GM19099 (cell line): ENCODE measurements around the gene KIF23.

Source experiments
- POLR2A ChIP-seq: IDR thresholded peaks from 3 replicates; pipeline ENCODE4 v1.6.1; 2011; ENCODE audit warnings: low read depth; ENCODE audit not compliant: insufficient read length; ENCODE audit errors: extremely low read depth

Gene KIF23

GRCh38 chr15:69413822-69414700 lies at the start of gene KIF23:
Gene KIF23, plus strand, starts transcription at chr15:69414349. Its CDS starts 117 bp downstream, at chr15:69414466.
- TF ChIP-seq POLR2A = peak; percentile 61

- no peak for TF ChIP-seq POLR2A
These were observed 46.9 kb upstream of the KIF23 start for GRCh38 chr15:69367236-69367635.

GRCh38 chr15:69369631-69370030 lies 44.5 kb upstream of the KIF23 start:
- no peak for TF ChIP-seq POLR2A

GRCh38 chr15:69373406-69373805 lies 40.7 kb upstream of the KIF23 start:
- TF ChIP-seq POLR2A = no peak

GRCh38 chr15:69375151-69375790 lies 38.9 kb upstream of the KIF23 start:
- no peak for TF ChIP-seq POLR2A

- TF ChIP-seq POLR2A = no peak
These were observed 36.8 kb upstream of the KIF23 start for GRCh38 chr15:69377216-69377970.

GRCh38 chr15:69380100-69380725 lies 33.9 kb upstream of the KIF23 start:
- TF ChIP-seq POLR2A = no peak

- no peak for TF ChIP-seq POLR2A
These were observed 33.4 kb upstream of the KIF23 start for GRCh38 chr15:69380726-69381105.

GRCh38 chr15:69384626-69385598 lies 29.2 kb upstream of the KIF23 start:
- TF ChIP-seq POLR2A = no peak

GRCh38 chr15:69385831-69386230 lies 28.3 kb upstream of the KIF23 start:
- no peak for TF ChIP-seq POLR2A

- no peak for TF ChIP-seq POLR2A
These were observed 27.9 kb upstream of the KIF23 start for GRCh38 chr15:69386284-69386683.

GRCh38 chr15:69388260-69388705 lies 25.9 kb upstream of the KIF23 start:
- no peak for TF ChIP-seq POLR2A

- TF ChIP-seq POLR2A = no peak
These were observed 24.7 kb upstream of the KIF23 start for GRCh38 chr15:69389426-69389825.

- TF ChIP-seq POLR2A = no peak
These were observed 23.6 kb upstream of the KIF23 start for GRCh38 chr15:69390575-69390974.

- TF ChIP-seq POLR2A = no peak
These were observed 22.9 kb upstream of the KIF23 start for GRCh38 chr15:69391046-69391757.
